Heart left ventricle (tissue), 16 donors: Measurements from ENCODE around the gene SPRY4. TPM values are rescaled to one million over a fixed set of nuclear protein-coding genes. Genes with fewer than 3 reads are reported as not detected.

ENCODE experiments used
- ATAC-seq, 4 donors: fragments of 200-7000 bp; cut with Tn5 transposase; one replicate each; pipeline ENCODE4 v1.9.1; 2020 to 2022; ENCODE audit warnings: moderate library complexity in 4 of 4, mild to moderate bottlenecking in 3 of 4, moderate number of reproducible peaks in 1 of 4
- DNase-seq, 5 donors: peaks; one replicate each; pipeline ENCODE4 v3.0.0-alpha.2; 2020
- H3K27ac ChIP-seq, 12 donors: fragments of 200-600 bp; sonication (generic) in 4 of 12; one replicate each; pipeline versions ENCODE4 v1.5.0 to v1.8.0; 2016 to 2022; ENCODE audit warnings: mild to moderate bottlenecking in 2 of 12
- H3K27me3 ChIP-seq, 9 donors: fragments of 200-600 bp; sonication (generic) in 2 of 9; one replicate each; pipeline versions ENCODE4 v1.5.1 to v1.8.0; 2016 to 2022; ENCODE audit warnings: mild to moderate bottlenecking in 3 of 9
- H3K36me3 ChIP-seq, 9 donors: fragments of 200-600 bp; sonication (generic) in 2 of 9; one replicate each; pipeline versions ENCODE4 v1.5.0 to v1.8.0; 2018 to 2022; ENCODE audit warnings: mild to moderate bottlenecking in 2 of 9
- H3K4me1 ChIP-seq, 12 donors: fragments of 200-600 bp; sonication (generic) in 4 of 12; one replicate each; pipeline versions ENCODE4 v1.5.0 to v1.8.0; 2016 to 2022; ENCODE audit warnings: mild to moderate bottlenecking in 3 of 12
- H3K4me3 ChIP-seq, 12 donors: fragments of 200-600 bp; sonication (generic) in 4 of 12; one replicate each; pipeline versions ENCODE4 v1.5.0 to v1.8.0; 2017 to 2022; ENCODE audit warnings: mild to moderate bottlenecking in 9 of 12, moderate library complexity in 4 of 12
- H3K9me3 ChIP-seq, 12 donors: fragments of 200-600 bp; sonication (generic) in 4 of 12; one replicate each; pipeline versions ENCODE4 v1.5.0 to v1.8.0; 2016 to 2022; ENCODE audit warnings: mild to moderate bottlenecking in 1 of 12
- POLR2A ChIP-seq, 2 donors: fragments of 450-650 bp; IDR thresholded peaks; one replicate each; pipeline ENCODE4 v1.6.1; 2017; ENCODE audit warnings: antibody characterized with exemption in 2 of 2, mild to moderate bottlenecking in 2 of 2, moderate library complexity in 2 of 2
- WGBS, 4 donors: extraction: QIAGEN DNeasy Blood & Tissue Kit in 2 of 4; methylation state at CpG; one replicate each; pipeline versions ENCODE4 v1.1.5 to v1.1.7; 2013 to 2018; 5-methylcytosine and 5-hydroxymethylcytosine counted together
- intact Hi-C, 10 donors: fragments of 100-400 bp; cut with DNase I; formaldehyde crosslinking; loops; one replicate each; pipeline versions ENCODE4 v1.11.1 to v1.14.2; 2022
- polyA plus RNA-seq, 2 donors: library from polyadenylated mRNA; stranded (reverse); fragments of 200-250 nt; gene quantifications; one replicate each; pipeline ENCODE4 v1.2.3, GENCODE V29; 2013
- total RNA-seq, 9 donors: library from RNA; depleted of rRNA in 2 of 9; stranded (reverse); fragments of >200 nt in 2 of 9; fragmentation: NEBNext Ultra II Directional in 3 of 9; extraction: Animal tissue kit (Norgen Biotek cat#: 25700) in 3 of 9; gene quantifications; one replicate each; pipeline versions ENCODE4 v1.1.0 to v1.2.4, GENCODE V29; 2016 to 2023
- TF ChIP-seq, protein P1 (sequence below), 12 donors: fragments of 200-600 bp; sonication (generic) in 4 of 12; IDR thresholded peaks; one replicate each; pipeline versions ENCODE4 v1.5.0 to v1.8.0; 2018 to 2022; ENCODE audit warnings: antibody characterized with exemption in 12 of 12, mild to moderate bottlenecking in 5 of 12
- donor health status: ischemic (EF 13 %, LVEDD 7.1; RV severe dilation, severe dysfunction).
- donor health status: healthy with polysubstance abuse.
- donor health status: DM: no; HTN: yes; CAD: no.
- donor health status: DM: no; HTN: no; CAD: no.
- donor health status: ischemic (EF 25% LVEDD 6.9; RV normal size, moderate dysfunction).
- donor health status: ischemic (EF 25% LVEDD 5.7; RV mildly dilated, moderate dysfunction).
- donor health status: healthy.
- donor health status: DM: yes; HTN: yes; CAD: no.
- donor health status: ischemic (EF 35%, LVEDD 5.7; RV mildly dilated, moderate dysfunction).
- donor health status: nonischemic (EF 11% LVEDD 7.7; RV severe dilation, severe dysfunction).
- donor health status: DM: yes; HTN: yes; CAD: no.
- donor health status: PGD.
- donor health status: ischemic (EF 29% LVEDD 5.4; RV normal size, mild dysfunction).
- donor health status: nonischemic (EF 23%, LVEDD 6.1; RV moderate dilation, normal function).

SPRY4 gene
- total and polyA plus RNA-seq, 11 donors, result 4.5 to 21.3 (median 7.7) TPM

DNA sequence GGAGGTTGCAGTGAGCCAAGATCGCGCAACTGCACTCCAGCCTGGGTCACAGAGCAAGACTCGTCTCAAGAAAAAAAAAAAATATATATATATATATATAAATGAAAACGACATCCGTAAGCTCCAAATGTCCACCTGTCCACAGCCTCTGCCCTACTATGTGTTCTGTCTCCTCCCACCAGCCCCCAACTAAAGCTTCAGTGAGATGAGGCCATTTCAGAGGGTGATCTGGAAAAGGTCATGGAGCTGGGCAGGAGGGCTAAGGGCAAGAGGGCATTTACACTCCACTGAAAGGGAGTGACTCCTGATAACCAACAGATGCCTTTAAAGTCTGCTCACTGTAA is 2.4 kb downstream of the SPRY4 start:
- DNase-seq (no peak), ATAC-seq (no peak)
- TF ChIP-seq POLR2A (IDR thresholded peaks at IDR 0.05), result no peak
- TF ChIP-seq, protein P1, sequence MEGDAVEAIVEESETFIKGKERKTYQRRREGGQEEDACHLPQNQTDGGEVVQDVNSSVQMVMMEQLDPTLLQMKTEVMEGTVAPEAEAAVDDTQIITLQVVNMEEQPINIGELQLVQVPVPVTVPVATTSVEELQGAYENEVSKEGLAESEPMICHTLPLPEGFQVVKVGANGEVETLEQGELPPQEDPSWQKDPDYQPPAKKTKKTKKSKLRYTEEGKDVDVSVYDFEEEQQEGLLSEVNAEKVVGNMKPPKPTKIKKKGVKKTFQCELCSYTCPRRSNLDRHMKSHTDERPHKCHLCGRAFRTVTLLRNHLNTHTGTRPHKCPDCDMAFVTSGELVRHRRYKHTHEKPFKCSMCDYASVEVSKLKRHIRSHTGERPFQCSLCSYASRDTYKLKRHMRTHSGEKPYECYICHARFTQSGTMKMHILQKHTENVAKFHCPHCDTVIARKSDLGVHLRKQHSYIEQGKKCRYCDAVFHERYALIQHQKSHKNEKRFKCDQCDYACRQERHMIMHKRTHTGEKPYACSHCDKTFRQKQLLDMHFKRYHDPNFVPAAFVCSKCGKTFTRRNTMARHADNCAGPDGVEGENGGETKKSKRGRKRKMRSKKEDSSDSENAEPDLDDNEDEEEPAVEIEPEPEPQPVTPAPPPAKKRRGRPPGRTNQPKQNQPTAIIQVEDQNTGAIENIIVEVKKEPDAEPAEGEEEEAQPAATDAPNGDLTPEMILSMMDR (IDR thresholded peaks at IDR 0.05), result no peak
- Histone ChIP-seq H3K9me3 (no peaks in the 10 kb centered on the region), H3K36me3 (peaks cover 0 to 5% (median 0%) of the 10 kb centered on the region in 9 donors), H3K27ac (peak overlapping the region in 11 of 12 donors; percentile 81 to 99 (median 91)), H3K4me1 (peaks cover 4 to 76% (median 59%) of the 10 kb centered on the region in 12 donors), H3K27me3 (peaks cover 0 to 47% (median 0%) of the 10 kb centered on the region in 9 donors), H3K4me3 (peak overlapping the region in 11 of 12 donors; percentile 59 to 99 (median 78))
- WGBS, 4 donors, result 54 to 68% (median 57%) methylated on average over 5 of the region's 5 CpGs
- intact Hi-C loops, result loop anchor here in 9 of 10 donors (5.0 to 10.0 kb wide), 10 partner anchors 35 to 225 kb away; no protein-coding TSS in a partner anchor

DNA sequence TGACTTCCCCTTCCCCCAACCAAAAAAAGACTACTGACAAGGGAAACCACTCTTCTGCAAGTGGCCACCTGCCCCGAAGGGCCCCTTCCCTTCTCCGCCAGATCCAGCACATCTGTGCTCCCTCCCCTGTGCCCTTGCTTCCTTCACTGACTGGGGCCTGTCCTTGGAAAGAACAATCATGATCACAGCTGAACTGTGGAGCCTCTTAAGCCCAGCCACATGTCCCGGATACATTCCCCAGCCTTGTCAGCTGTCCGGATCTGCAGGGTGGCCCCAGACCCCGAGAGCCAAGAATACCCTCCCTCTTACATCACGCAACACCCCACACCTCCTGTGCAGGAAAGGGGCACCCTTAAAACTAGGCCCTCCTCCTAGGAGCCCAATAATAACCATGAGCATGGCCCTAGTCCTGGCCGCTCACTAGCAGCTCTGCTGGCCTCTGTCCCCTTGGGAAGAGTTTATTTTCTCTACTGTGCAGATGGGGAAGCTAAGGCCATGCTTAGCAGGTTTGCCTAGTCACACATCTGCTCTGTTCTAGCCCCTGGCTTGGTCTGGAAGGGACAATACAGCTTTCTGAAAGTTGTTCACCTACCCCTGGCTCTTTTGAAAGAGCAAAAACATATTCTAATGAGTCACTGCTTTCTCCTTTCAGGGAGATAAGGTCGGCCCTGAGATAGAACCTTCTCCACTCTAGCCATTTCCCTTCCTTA is 3.8 kb downstream of the SPRY4 start:
- ATAC-seq (peak in 1 of 4 donors; percentile 12), DNase-seq (peak in 2 of 5 donors; percentile 41 to 69)
- Histone ChIP-seq H3K4me3 (peak overlapping the region in 11 of 12 donors; percentile 59 to 99 (median 78)), H3K27me3 (peaks cover 0 to 38% (median 0%) of the 10 kb centered on the region in 9 donors), H3K9me3 (no peaks in the 10 kb centered on the region), H3K4me1 (peaks cover 13 to 77% (median 64%) of the 10 kb centered on the region in 12 donors), H3K27ac (peak overlapping the region; percentile 49 to 99 (median 91)), H3K36me3 (peaks cover 0 to 5% (median 0%) of the 10 kb centered on the region in 9 donors)
- intact Hi-C loops, result loop anchor here in 9 of 10 donors (2.0 to 10.0 kb wide), 12 partner anchors 34 to 226 kb away; no protein-coding TSS in a partner anchor
- 30 to 39% (median 35%) methylated on average over 8 of the region's 8 CpGs for WGBS, 4 donors
- TF ChIP-seq, protein P1 (IDR thresholded peaks at IDR 0.05), result no peak
- no peak for TF ChIP-seq POLR2A (IDR thresholded peaks at IDR 0.05)

DNA sequence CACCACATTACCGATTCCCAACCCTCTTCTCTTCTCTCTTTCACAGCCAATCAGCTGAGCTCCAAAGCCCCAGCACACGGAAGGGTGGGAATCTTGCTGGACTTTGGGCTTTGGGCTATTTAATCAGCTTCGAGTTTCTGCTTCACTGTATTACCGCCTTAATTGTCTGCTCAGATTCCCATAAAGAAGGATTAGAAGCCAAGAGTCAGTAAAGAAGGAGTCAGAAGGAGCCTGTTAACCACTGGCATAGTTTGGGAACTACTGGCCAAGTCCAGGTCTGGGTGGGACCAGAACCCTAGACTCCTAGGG is 4.4 kb downstream of the SPRY4 start:
- ATAC-seq, result no peak
- DNase-seq, result no peak
- TF ChIP-seq, protein P1 (IDR thresholded peaks at IDR 0.05), result no peak
- TF ChIP-seq POLR2A (IDR thresholded peaks at IDR 0.05), result no peak
- intact Hi-C loops, result loop anchor here in 9 of 10 donors (2.0 to 10.0 kb wide), 12 partner anchors 33 to 227 kb away; no protein-coding TSS in a partner anchor
- WGBS, 4 donors, result 39 to 48% (median 44%) methylated on average over 4 of the region's 4 CpGs
- Histone ChIP-seq H3K4me3 (peak overlapping the region in 9 of 12 donors; percentile 59 to 99 (median 80)), H3K4me1 (peaks cover 20 to 77% (median 66%) of the 10 kb centered on the region in 12 donors), H3K27me3 (peaks cover 0 to 31% (median 0%) of the 10 kb centered on the region in 9 donors), H3K9me3 (no peaks in the 10 kb centered on the region), H3K27ac (peak overlapping the region; percentile 49 to 99 (median 91)), H3K36me3 (peaks cover 0 to 5% (median 0%) of the 10 kb centered on the region in 9 donors)
